DMS153 treated with DMSO at 0.1 percent for 48 hours (cell line): ENCODE data around the gene MYL5.
"Not testable (repeated sequence)": the region's sequence is repeated elsewhere in the genome, so short reads cannot be mapped to it uniquely, and the experiment has no call there.

ENCODE experiments used
- DNase-seq: peaks from one replicate; lab custom pipeline; 2025; ENCODE audit not compliant: unreplicated experiment; lab: John Stamatoyannopoulos, UW

Gene MYL5

DNA sequence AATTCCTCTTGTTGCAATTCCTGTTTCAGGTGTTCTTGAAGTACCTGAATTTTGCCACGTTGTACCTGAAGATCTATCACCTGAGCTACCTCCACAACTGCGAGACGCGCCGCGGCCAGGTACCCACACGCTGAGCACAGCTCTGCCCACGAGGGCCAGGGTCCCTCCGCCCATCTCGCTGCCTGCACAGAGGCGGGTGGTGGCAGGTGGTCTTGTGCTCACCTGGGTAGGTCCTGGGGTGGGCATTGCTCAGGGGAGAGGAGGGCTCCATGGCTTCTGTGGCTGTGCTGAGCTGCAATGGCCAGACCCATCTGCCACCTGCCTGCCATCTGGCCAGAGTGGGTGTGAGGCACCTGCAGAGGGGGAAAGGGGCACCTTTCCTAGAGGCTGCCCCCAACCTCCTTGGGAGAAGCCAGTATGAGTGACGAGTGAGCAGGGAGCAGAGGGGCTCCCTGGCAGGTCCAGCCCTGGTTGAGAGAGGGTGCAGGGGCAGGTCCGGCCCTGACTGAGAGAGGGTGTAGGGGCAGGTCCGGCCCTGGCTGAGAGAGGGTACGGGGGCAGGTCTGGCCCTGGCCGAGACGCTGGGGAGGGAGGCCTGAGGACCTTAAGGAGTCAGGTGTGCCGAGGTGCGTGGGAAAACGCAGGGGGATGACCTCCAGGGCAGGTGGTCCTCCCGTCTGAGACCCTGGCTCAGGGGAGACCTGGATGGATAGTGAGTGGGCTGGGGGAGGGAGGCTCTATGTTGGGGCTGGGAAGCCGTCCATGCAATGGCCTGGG lies 38.3 kb upstream of the MYL5 start:
- no peak for DNase-seq

DNA sequence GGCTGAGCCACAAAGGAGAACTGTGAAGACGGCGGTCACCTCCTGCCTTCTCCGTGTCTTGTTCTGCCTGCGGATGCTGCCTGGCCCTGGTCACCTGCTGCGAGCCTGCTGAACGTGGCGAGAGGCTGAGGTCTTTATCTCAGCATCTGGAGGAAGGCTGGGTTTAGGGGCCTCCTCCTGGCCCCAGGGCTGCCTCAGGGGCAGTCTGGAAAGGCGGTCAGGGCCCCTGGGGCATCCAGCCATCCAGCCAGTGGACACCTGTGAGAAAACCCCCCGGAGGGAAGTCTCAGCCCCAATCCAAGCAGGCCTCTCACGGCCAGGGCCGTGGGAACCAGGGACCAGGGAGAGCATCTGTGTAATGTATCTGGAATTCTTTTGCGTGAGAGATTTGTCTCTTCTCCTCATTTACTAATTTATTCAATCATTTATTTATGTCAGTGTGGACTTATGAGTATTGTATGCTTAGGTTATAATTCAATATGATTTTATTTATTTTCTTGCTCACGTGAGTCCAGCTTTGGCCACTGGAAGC lies 37.6 kb upstream of the MYL5 start:
- no peak for DNase-seq

DNA sequence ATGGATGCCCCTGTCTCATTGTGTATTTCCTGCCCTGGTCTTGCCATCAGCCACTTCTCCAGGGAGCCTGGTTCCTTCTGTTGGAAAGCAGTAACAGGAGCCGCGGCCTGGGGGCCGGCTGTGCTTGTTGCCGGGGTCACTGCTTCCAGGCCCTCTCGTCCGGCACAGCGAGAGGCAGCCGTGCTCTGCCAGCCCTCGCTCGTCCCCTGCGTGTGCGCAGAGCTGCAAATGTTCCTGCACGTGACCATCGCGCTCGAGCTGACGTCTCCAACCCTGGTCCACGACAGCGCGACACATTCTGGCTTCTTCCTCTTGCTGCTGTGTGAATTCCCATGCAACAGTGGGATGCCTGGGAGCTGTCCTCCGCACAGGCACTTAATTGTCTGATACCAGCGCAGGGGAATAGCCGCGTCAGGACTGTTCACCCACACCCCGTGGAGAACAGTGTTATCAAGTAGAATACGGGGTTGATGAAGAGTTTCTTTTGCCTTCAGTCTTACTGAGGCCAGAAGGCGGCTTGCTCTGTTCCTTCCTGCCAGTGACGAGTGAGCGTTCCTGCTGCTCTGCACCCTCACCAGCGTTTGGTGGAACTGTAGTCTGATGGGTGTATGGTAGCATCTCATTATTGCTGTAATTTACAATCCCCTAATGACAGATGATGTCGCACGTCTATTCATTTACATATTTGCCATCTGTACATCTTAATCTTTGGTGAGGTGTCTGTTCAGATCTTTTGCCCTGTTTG lies 36.6 kb upstream of the MYL5 start:
- DNase-seq: no peak

DNA sequence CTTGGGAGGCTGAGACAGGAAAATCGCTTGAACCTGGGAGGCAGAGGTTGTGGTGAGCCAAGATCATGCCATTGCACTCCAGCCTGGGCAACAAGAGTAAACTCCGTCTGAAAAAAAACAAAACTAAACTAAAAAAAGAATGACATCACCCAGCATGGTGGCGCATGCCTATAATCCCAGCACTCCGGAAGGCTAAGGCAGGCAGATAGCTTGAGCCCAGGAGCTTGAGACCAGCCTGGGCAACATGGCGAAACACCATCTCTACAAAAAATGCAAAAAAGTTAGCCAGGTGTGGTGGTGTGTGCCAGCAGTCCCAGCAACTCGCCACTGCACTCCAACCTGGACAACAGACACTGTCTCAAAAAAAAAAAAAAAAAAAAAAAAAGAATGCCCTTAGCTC lies 32.0 kb upstream of the MYL5 start:
- not testable (repeated sequence) for DNase-seq

DNA sequence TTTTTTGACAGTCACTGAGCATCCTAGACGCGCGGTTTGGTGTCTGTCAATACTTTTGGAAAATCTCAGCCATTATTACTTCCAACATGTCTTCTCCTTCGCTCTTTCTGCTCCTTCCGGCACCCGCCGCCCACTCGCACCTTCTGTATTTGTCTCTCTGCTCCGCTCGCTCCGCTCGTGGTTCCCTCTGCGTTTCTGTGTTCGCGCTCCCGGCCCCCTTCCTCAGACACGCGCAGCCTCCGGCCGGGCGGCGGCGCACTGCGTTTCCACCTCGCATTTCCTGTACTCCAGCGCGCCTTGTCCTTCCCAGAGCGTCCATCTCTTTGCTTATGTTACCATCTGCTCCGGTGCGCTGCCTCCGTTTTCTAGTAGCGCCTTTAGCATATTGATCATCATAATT lies 27.9 kb upstream of the MYL5 start:
- no peak for DNase-seq

DNA sequence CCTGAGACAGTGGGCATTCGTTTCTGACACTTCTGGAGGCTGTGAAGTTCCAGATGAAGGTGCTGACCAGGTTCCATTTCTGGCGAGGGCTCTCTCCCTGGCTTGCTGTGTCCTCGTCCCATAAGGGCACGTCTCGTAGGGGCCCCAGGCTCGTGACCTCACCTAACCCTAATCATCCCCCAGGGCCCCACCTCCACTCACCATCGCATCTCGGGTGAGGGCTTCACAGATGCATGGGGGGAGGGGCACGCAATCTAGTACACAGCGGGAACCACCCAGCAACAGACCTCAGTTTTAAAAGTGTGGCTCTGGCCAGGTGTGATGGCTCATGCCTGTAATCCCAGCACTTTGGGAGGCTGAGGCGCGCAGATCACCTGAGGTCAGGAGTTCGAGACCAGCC lies 26.9 kb upstream of the MYL5 start:
- DNase-seq: no peak

DNA sequence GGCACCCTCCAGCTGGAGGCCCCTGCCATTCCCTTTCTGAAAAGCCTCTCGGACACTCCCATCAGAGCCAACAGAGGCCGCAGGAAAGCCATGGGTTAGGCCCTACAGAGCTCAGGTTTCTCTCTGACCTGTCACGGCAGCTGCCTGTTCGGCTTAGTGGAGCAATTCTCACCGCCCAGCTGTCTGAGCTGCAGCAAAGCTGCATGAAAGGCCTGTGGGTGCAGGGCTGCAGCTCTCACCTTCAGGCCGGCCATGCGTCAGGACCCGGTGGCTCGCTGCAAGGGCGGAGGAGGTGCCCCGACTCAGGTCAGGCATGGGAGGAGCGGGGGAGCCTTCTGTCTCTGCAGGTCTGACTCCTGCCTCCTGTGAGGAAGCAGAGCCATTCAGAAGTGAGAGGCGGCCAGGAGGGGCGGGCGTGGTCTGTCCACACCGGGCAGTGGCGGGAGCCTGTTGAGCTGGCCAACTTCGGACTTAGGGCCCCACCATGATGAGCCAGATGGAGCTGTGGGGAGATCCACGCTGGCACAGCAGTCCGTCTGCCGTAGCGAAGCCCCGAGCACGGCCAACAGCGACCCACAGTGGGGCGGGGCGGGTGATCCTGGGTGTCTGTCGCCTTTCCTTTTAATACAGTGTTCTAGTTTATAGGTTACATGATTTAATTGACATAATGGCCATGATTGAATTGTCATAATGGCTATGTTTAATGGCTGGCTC lies 25.6 kb upstream of the MYL5 start:
- DNase-seq: no peak

DNA sequence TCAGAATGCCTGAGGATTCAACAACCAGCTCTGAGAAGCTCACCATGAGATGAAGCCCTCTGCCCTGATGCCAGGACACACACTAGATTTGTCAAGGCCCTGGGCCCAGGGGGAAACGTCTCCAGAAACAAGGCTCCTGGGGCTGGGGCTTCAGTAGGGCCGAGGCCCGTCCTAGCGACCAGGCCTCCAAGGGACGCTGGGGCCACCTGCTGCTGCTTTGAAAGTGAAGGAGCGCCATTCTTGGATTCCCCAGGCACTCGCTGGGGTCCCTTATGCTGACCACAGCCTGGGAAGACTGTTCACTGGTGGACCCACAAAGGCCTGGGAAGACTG lies 25.1 kb upstream of the MYL5 start:
- no peak for DNase-seq

DNA sequence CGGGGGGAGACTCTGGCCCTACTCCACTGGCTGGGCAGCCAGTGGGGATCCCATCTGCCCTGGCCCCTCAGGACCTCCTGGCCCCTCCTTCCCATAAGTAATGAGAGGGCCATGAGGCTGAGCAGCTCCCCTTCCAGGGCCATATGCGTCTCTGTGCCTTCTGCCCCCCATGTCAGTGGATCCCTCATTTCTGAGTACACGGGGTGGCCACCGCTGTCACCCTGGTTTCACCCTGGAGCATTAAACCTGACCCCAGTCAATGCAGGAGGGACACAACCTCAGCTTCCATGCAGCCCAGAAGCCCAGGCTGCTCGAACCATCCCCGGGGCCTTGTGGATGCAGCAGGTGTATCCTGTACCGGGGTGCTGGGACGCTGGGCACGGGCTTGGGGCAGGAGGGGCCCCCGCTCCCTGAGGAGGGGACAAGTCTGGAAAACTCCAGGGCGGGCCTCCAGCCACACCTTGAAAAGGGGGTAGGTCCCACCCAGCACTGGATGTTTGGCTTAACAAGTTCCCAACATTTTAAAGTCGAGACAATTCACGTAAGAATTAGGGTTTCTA lies 24.5 kb upstream of the MYL5 start:
- no peak for DNase-seq

DNA sequence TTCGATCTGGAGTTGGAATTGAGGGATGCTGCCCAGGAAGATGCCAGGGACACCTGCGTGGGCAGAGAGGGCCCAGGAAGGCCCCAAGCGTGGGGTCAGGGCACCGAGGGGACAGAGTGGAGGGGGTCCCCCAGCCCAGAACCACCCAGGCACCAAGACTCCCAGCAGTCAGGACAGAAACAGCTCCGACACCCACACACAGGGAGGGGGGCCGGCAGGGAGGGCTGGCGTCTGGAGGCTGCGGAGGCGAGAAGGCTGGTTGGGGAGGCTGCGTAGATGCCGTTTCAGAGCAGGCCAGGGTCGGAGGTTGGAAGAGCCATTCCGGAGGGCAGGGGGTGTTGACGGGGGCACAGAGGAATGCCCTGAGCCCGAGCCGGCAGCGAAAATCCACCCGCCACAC lies 23.9 kb upstream of the MYL5 start:
- no peak for DNase-seq

DNA sequence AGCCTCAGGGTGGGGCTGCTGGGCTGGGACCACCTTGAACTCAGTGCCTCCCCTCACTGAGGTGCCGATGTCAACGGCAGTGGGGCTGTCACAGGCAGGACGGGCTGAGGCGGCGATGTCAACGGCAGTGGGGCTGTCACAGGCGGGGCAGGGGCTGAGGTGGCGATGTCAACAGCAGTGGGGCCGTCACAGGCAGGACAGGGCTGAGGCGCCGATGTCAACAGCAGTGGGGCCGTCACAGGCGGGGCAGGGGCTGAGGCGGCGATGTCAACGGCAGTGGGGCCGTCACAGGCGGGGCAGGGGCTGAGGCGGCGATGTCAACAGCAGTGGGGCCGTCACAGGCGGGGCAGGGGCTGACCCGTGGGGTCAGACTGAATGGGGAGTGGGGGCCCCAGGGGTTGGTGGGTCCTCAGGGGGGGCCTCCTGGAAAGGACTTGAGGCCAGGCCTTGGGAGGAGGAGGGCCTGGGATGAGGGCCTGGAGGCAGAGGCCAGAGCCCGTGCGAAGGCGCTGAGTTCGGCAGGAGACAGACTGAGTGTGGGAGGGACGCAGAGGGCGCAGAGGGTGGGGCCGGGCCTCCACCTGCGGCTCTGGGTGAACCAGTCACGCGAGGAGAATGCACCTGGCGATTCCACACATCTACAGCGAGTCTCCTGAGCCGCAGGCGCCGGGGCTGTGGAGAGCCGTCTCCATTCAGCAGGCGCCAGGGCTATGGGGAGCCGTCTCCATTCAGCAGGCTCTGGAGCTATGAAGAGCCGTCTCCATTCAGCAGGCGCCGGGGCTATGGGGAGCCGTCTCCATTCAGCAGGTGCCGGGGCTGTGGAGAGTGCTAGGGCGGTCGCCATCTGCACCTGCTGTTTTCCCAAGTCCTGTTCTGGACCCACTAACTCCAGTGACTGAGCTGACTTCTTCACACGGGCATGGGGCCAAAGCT lies 23.1 kb upstream of the MYL5 start:
- no peak for DNase-seq

DNA sequence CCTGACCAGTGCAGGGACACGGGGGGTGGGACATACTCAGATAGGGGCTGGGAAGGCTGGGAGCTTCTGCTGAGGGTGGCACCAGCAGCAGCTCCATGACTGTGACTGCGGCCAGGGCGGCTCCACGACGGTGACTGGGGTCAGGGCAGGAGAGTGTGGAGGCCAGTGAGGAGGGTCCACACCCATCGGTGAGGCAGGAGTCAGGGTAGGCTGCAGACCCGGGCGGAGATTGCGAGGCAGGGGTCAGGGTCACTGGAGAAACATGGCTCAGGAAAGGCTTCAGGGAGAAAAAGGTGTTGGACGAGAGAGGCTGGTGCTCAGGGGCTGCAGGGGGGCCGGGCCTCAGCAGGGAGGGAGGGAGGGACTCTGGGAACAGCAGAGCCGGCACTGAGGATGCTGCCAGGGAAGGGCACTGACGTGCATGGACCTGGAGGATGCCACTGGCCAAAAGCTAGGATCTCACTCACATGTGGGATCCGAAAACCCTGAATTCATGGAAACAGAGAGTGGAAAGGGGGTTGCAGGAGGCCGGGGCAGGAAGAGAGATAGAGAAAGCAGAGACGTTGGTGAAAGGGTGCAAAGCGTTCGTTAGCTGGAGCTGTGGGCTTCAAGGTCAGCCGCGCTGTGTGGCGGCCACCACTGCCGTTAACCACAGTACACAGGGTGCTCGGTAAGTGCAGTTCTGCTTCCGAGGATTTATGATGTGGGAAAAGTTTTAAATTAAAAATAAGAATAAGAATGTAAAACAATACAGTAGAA lies 22.3 kb upstream of the MYL5 start:
- DNase-seq: no peak

DNA sequence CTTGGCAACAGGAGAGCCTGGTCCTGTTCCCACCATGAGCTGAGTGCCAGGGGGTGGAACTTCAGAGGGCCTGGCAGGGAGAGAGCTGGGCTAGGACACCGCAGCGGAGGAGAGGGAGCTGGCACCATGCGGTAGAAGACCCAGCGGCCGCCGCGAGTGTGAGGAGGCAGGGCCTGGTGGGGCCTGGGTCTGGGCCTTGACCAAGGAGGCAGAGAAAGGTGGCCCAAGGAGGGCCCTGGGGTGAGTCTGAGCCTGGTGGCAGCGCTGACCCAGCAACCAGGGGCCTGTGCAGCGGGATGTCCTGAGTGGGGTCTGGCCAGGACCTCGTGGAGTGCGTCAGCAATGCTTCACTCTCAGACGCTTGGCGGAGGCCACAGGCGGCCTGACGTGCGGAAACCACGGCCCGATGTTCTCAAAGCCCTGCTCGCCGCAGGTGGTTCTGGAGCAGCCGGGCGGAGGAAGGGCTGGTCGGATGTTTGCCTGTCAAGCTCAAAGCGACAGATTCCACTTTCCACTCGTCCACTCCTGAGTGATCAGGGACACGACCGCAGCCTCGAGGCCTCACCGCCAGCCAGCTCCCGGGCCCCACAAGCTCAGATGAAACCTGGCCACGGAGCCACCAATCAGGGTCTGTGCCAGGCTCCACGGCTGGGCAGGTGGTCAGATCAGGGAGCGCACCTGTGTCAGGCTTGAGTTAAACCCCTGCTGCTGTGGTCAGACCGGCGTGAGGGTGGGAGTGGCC lies 21.1 kb upstream of the MYL5 start:
- no peak for DNase-seq

DNA sequence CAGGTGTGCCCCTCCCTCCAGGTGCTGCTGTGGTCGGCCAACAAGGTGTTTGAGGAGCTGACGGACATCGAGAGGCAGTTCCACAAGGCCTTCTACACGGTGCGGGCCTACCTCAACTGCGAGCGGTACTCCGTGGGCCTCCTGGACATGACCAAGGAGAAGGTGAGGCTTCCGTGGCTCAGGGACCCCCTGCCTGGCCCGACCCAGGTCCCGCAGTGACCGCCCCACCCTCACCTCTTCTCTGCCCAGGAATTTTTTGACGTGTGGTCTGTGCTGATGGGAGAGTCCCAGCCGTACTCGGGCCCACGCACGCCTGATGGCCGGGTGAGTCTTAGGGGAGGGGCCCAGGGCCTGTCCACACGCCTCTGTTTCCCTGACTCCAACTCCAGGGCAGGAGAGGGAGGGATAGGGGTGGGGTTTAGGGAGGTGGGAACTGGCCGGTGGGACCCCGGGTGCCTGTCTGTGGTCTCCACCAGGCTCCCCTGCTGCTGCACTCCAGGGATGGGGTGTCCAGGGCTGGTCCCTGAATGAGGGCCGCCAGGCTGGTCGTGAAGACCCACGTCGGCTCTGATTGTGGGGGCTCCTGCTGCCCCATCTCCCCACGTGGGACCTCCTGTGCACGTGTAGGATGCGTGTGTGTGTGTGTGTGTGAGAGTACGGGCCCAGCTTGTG lies 20.4 kb upstream of the MYL5 start:
- no peak for DNase-seq

DNA sequence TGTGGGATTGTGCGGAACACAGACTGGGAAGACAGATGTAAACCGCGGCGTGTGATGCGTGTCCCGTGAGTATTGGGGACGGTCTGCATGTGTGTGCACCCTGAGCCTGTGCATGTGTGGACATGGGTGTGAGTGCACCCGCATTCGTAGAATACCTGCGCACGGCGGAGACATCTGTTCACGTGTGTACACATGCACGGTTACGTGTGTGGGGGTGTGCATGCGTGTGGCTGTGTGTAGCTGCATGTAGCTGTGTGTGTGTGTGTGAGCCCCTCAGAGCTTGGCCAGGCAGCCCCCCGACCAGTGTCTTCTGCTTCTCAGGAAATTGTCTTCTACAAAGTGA lies 19.9 kb upstream of the MYL5 start:
- DNase-seq: no peak

DNA sequence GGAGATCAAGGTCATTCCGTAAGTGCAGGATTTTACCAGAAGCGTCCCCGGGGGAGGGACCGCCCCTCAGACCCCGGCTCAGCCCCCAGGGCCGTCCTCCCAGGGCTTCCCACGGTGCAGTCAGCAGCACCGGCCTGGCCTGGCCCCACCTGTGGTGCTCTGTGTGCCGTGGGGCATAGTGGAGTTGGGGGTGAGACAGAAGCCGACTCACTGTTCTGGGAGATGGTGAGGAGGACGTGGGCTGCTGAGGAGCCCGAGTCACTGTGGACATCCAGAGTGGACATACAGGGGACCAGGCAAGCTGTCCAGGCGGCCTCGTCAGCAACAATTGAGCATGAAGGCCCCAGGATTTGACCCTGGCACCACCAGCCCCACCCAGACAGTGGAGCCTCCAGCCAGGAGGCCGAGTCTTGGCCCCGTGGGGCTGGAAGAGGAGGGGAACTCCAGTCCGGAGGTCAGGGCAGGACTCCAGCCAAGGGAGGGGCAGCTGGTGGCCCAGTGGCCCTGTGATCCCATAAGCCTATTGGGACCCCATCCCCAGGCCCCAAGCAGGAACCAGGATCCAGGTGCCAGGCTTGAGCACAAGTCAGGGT lies 19.4 kb upstream of the MYL5 start:
- no peak for DNase-seq

DNA sequence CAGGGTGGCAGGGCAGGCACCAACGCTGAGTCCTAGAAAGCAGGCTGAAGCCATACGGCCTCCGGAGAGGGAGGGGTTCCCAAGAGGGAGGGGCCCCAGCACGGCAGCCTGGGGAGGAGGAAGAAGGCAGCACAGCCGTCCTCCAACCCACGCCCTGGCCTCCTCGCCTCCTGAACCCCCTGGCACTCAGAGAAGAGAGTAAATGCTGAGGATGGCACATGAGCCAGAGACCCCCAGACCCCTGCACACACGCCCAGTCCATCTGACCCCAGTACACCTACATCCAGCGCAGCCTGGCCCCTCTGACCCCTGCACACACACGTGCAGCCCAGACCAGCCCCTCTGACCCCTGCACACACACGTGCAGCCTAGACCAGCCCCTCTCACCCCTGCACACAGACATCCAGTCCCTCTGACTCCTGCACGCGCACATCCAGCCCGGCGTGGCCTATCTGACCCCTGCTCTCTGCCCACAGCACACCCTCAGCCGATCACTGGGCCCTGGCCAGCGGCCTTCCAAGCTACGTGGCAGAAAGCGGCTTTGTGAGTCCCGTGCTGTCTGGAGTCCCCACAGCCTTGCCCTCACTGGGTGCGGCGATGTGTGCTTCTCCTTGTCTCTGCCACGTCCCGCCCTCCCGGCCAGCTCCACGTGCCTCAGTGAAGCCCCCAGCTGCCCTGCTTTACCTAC lies 18.7 kb upstream of the MYL5 start:
- no peak for DNase-seq
